ENCODE results near the gene NCOR1.

GRCh38 chr17:16072031-16072430 lies 143.3 kb downstream of the NCOR1 start:
- TF ChIP-seq ZNF217 (IDR thresholded peaks at IDR 0.05): no peak
- no peak for TF ChIP-seq SUZ12 (IDR thresholded peaks at IDR 0.05; ENCODE audit: unreplicated experiment)
- TF ChIP-seq ETV6 (conservative IDR thresholded peaks at IDR 0.05 in 1 of 2, IDR thresholded peaks at IDR 0.05 in 1 of 2; ENCODE audit: borderline replicate concordance in 1 of 2, low read depth in 1 of 2): no peak
- no peak for TF ChIP-seq SIN3A (IDR thresholded peaks at IDR 0.05; ENCODE audit: low read depth, low read length)
- TF ChIP-seq GABPA (IDR thresholded peaks at IDR 0.05; ENCODE audit: low read depth): no peak
- TF ChIP-seq RBBP5 (conservative IDR thresholded peaks at IDR 0.05): no peak
- no peak for TF ChIP-seq TAF1 (IDR thresholded peaks at IDR 0.05; ENCODE audit: borderline replicate concordance, low read depth, low read length)

All from GM12878 (cell line).